GM12878 (cell line): Measurements from ENCODE around the gene BLNK. TPM values are rescaled to one million over a fixed set of nuclear protein-coding genes. Genes with fewer than 3 reads are reported as not detected.

ENCODE experiments used
- ATAC-seq: fragments of 200-7000 bp; cut with Tn5 transposase; 3 replicates; pipeline ENCODE4 v1.9.1; 2020; ENCODE audit warnings: mild to moderate bottlenecking, moderate library complexity
- BruUV-seq: library from RNA; stranded (reverse); fragments of 400-500 nt; replicated peaks from 2 replicates; lab custom pipeline; 2021; lab: Mats Ljungman, UMichigan
- CTCF ChIA-PET: fragments of 300-600 bp; sonication (Branson Sonifier 250); formaldehyde crosslinking; extraction: SDS; loops from one replicate; lab custom pipeline; 2021; ENCODE audit warnings: inconsistent platforms; lab: Yijun Ruan, JAX
- POLR2A ChIA-PET: fragments of 350-600 bp; formaldehyde crosslinking; extraction: SDS; loops from one replicate; lab custom pipeline; 2021; ENCODE audit warnings: inconsistent platforms; lab: Charles Lee
- RAD21 ChIA-PET: fragments of 300-600 bp; sonication (Branson Sonifier 250); formaldehyde crosslinking; loops from one replicate; lab custom pipeline; 2023; ENCODE audit warnings: antibody characterized with exemption; ENCODE audit not compliant: unreplicated experiment; lab: Charles Lee
- SMC1A ChIA-PET: fragments of 300-600 bp; sonication (Branson Sonifier 250); formaldehyde crosslinking; loops from one replicate; lab custom pipeline; 2023; ENCODE audit not compliant: unreplicated experiment, uncharacterized antibody; lab: Charles Lee
- DNase-seq: peaks from one replicate; pipeline ENCODE4 v3.0.0-alpha.2; 2011; ENCODE audit warnings: low read depth, low spot score
- FAIRE-seq: peaks from 3 replicates; lab custom pipeline; 2011; peaks lifted over from hg19 to GRCh38; lab: Jason Lieb, UNC
- H2AFZ ChIP-seq: 2 replicates; pipeline ENCODE4 v1.6.0; 2011; ENCODE audit warnings: low read depth, low read length, control low read depth; ENCODE audit not compliant: control insufficient read depth
- H3K27ac ChIP-seq: 2 replicates; pipeline ENCODE4 v1.5.1; 2011; ENCODE audit warnings: control low read depth; ENCODE audit not compliant: control insufficient read depth, insufficient read depth
- H3K27me3 ChIP-seq, 2 experiments: replicated peaks in 1 of 2; 2 replicates each; pipeline versions ENCODE4 v1.6.0 to v1.6.1; 2011; ENCODE audit warnings: low read length in 1 of 2; ENCODE audit not compliant: control insufficient read depth in 2 of 2, insufficient read depth in 2 of 2
- H3K36me3 ChIP-seq, 2 experiments: 2 replicates each; pipeline ENCODE4 v1.5.1; 2011; ENCODE audit warnings: low read length in 1 of 2; ENCODE audit not compliant: control insufficient read depth in 2 of 2, insufficient read depth in 2 of 2
- H3K4me1 ChIP-seq: 2 replicates; pipeline ENCODE4 v1.6.1; 2011; ENCODE audit warnings: mild to moderate bottlenecking, low read length, moderate library complexity, mixed read lengths; ENCODE audit not compliant: control insufficient read depth, insufficient read depth
- H3K4me2 ChIP-seq: 2 replicates; pipeline ENCODE4 v1.6.0; 2011; ENCODE audit warnings: control low read depth; ENCODE audit not compliant: control insufficient read depth, insufficient read depth
- H3K4me3 ChIP-seq: fragments of 200-600 bp; sonication (generic); 2 replicates; pipeline ENCODE4 v1.5.1; 2016
- H3K79me2 ChIP-seq: 2 replicates; pipeline ENCODE4 v1.6.0; 2011; ENCODE audit warnings: low read length; ENCODE audit not compliant: control insufficient read depth, insufficient read depth
- H3K9ac ChIP-seq: 2 replicates; pipeline ENCODE4 v1.8.0; 2011; ENCODE audit warnings: low read length, control low read depth, mixed read lengths; ENCODE audit not compliant: control insufficient read depth, insufficient read depth
- H3K9me3 ChIP-seq: replicated peaks from 3 replicates; pipeline ENCODE4 v1.5.1; 2011; ENCODE audit warnings: mild to moderate bottlenecking, low read length; ENCODE audit not compliant: control insufficient read depth, insufficient read depth
- H4K20me1 ChIP-seq: 2 replicates; pipeline ENCODE4 v1.6.0; 2011; ENCODE audit not compliant: control insufficient read depth, insufficient read depth
- HDGF ChIP-seq: fragments of 450-650 bp; IDR thresholded peaks from 2 replicates; pipeline ENCODE4 v1.6.1; 2016; ENCODE audit warnings: antibody characterized with exemption
- NFYA ChIP-seq: IDR thresholded peaks from 2 replicates; pipeline ENCODE4 v1.6.1; 2011; ENCODE audit warnings: low read depth, mild to moderate bottlenecking, low read length, improper control_type of control experiment, borderline replicate concordance
- RCOR1 ChIP-seq: conservative IDR thresholded peaks from 2 replicates; pipeline ENCODE4 v1.6.1; 2012; ENCODE audit warnings: low read depth, low read length, improper control_type of control experiment
- RUNX3 ChIP-seq: IDR thresholded peaks from 2 replicates; pipeline ENCODE4 v1.6.1; 2012; ENCODE audit warnings: low read length, inconsistent platforms
- WGBS: methylation state at CpG from one replicate; pipeline ENCODE4 v1.1.6; 2016; ENCODE audit warnings: low lambda C conversion rate; ENCODE audit not compliant: insufficient replicate concordance, insufficient coverage; ENCODE audit errors: missing lambda C conversion rate; 5-methylcytosine and 5-hydroxymethylcytosine counted together
- in situ Hi-C: fragments of 300-500 bp; cut with MboI; formaldehyde crosslinking; loops from 9 replicates; pipeline ENCODE4 v1.14.3; 2018; ENCODE audit warnings: mixed read lengths
- intact Hi-C: fragments of 100-400 bp; cut with micrococcal nuclease; formaldehyde crosslinking; loops from one replicate; pipeline ENCODE4 v1.14.2; 2022; ENCODE audit not compliant: unreplicated experiment
- polyA plus RNA-seq, 11 experiments: library from polyadenylated mRNA; depleted of rRNA in 4 of 11; unstranded in 6 of 11; stranded (reverse) in 5 of 11; fragments of >200 nt; fragmentation: Nextera tagmentation in 4 of 11; fragmentation: Illumina TruSeq in 1 of 11; extraction: Ambion mirVana in 4 of 11; extraction: Trizol in 1 of 11; gene quantifications; 1 replicate in 1 of 11; 2 replicates in 10 of 11; pipeline versions ENCODE4 v1.2.1 to v1.2.3, GENCODE V29; 2011 to 2016; ENCODE audit warnings: inconsistent platforms in 2 of 11, missing spikeins in 2 of 11, low read depth in 1 of 11
- total RNA-seq, 4 experiments: library from RNA; depleted of rRNA in 3 of 4; stranded (reverse); fragments of >200 nt in 3 of 4; fragmentation: Illumina TruSeq in 1 of 4; extraction: Trizol in 1 of 4; gene quantifications; 2 replicates each; pipeline versions ENCODE4 v1.2.1 to v1.2.3, GENCODE V29; 2013 to 2021
- TF ChIP-seq, protein P1 (sequence below): IDR thresholded peaks from 2 replicates; pipeline ENCODE4 v1.6.1; 2011; ENCODE audit warnings: low read depth, mild to moderate bottlenecking, low read length, moderate library complexity, borderline replicate concordance; ENCODE audit errors: extremely low read depth
- TF ChIP-seq, protein P2 (sequence below): IDR thresholded peaks from 2 replicates; pipeline ENCODE4 v1.6.1; 2012; ENCODE audit warnings: low read depth, low read length, improper control_type of control experiment

The BLNK gene
- total and polyA plus RNA-seq, 10 of the 15 experiments (the other 5 are each of a cell fraction or from before 2014, with no cell fraction given), result 79.5 to 201 (median 139) TPM

DNA sequence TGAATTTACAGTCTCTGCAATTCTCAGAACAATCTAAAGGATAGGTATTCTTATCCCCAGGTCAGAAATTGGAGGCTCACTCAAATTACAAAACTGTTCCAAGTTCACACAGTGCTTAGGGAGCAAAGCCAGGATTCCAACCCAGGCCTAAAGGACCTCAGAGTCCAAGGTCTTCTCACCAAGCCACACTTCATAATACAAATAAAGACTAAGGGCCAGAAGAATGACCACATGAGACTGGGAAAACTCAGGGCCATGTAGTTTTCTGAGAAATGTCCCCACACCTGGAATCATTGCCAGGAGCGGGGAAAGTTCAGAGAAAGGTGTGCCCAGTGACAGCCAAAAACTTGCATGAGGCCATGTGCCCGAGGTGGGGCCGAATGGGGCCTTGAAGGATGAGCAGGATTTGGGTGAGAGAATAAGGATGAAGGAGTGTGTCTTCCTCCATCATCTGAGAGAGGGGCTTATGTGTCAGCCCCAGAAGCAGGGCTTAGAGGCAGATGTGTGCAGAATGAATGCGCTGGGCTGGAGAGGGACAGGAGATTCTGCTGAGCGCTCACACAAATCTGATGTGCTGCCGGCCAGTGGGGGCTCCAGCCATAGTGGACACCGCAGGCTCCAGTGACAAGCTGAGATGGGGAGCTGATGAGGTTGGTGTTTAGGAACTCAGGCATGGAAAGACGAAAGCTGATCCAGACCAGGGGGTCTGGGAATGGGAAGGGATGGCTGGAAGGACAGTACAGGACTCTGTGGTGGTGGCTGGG, 35.9 kb downstream of the BLNK start:
- Histone ChIP-seq H3K4me2 (no peak overlapping the region), H3K27me3 (no peaks in the 10 kb centered on the region), H3K4me1 (peaks cover 36% of the 10 kb centered on the region), H3K9ac (no peak overlapping the region), H3K9me3 (no peaks in the 10 kb centered on the region), H3K79me2 (peaks cover 46% of the 10 kb centered on the region), H3K27ac (peak overlapping the region; percentile 45; the same call in 1 of the 2 replicates), H3K36me3 (peaks cover 35 to 56% of the 10 kb centered on the region in 2 experiments), H4K20me1 (no peaks in the 10 kb centered on the region), H3K4me3 (no peak overlapping the region), H2AFZ (no peak overlapping the region)
- ATAC-seq, result peak; percentile 21
- ChIA-PET SMC1A (interaction anchor here (1.4 to 12.1 kb wide), 9 partner anchors 8 to 220 kb away, joined by 3 to 424 read pairs (median 11); partner anchors contain the start of gene BLNK), RAD21 (interaction anchor here (0.7 to 14.2 kb wide), 5 partner anchors 16 to 542 kb away, joined by 3 to 428 read pairs (median 4); partner anchors contain the start of gene TCTN3), POLR2A (interaction anchor here (0.6 to 4.4 kb wide), 5 partner anchors 22 to 175 kb away, joined by 3 to 21 read pairs (median 11); no protein-coding TSS in a partner anchor), CTCF (interaction anchor here (0.8 to 23.4 kb wide), 6 partner anchors 14 to 218 kb away, joined by 3 to 790 read pairs (median 4); partner anchors contain the start of gene BLNK)
- intact Hi-C loops, result no loop called here
- TF ChIP-seq, protein P1, sequence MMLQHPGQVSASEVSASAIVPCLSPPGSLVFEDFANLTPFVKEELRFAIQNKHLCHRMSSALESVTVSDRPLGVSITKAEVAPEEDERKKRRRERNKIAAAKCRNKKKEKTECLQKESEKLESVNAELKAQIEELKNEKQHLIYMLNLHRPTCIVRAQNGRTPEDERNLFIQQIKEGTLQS, result no peak
- TF ChIP-seq RCOR1 (no peak), RUNX3 (no peak), HDGF (0 out of 2 replicates have a peak, but pooled peaks have one; percentile 6), NFYA (no peak)
- TF ChIP-seq, protein P2, sequence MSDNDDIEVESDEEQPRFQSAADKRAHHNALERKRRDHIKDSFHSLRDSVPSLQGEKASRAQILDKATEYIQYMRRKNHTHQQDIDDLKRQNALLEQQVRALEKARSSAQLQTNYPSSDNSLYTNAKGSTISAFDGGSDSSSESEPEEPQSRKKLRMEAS, result no peak
- BruUV-seq, result no TSS peak
- FAIRE-seq, result no peak
- in situ Hi-C loops, result no loop called here
- 50% methylated on average over 8 of the region's 8 CpGs for WGBS
- no peak for DNase-seq
